HUDEP-2 (cell line): ENCODE measurements around the gene FAM177B.
"Not testable (repeated sequence)": the region's sequence is repeated elsewhere in the genome, so short reads cannot be mapped to it uniquely, and the experiment has no call there.

Source experiments
- DNase-seq, 76 experiments: peaks; one replicate each; lab custom pipeline; 2025; ENCODE audit not compliant: unreplicated experiment in 76 of 76; lab: John Stamatoyannopoulos, UW

Gene FAM177B

GRCh38 chr1:222739465-222739864 is 2.5 kb downstream of the FAM177B start:
- DNase-seq = no peak

GRCh38 chr1:222739929-222740328 is 2.9 kb downstream of the FAM177B start:
- no peak for DNase-seq

- not testable (repeated sequence) for DNase-seq
These were observed 4.8 kb downstream of the FAM177B start for GRCh38 chr1:222741630-222742457.

- no peak for DNase-seq
These were observed 12.9 kb downstream of the FAM177B start for GRCh38 chr1:222749927-222750326.

- no peak for DNase-seq
These were observed 13.6 kb downstream of the FAM177B start for GRCh38 chr1:222750651-222751050.

GRCh38 chr1:222751255-222751654 is 14.3 kb downstream of the FAM177B start:
- DNase-seq = no peak

GRCh38 chr1:222754366-222755139 is 17.6 kb downstream of the FAM177B start:
- DNase-seq = no peak

GRCh38 chr1:222757646-222758268 is 20.8 kb downstream of the FAM177B start:
- DNase-seq = no peak

- no peak for DNase-seq
These were observed 22.5 kb downstream of the FAM177B start for GRCh38 chr1:222759451-222760035.

DNA sequence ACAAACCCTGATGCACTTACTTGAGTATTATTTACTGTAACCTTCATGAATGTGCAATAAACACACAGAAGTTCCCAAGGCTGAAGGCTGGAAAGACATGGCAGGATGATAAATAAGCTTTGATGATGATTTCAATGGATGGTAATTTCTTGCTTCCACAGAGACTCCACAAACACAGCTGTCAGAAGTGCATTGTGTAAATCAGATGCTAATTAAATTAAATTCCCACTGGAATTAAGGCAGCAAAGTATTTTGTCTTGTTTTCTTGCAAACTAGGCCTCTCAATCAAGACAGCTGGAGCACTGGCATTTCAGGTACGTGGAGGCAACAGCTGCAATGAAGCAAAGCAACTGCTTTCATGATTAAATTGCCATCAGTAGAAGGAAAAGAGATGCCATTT is 24.1 kb downstream of the FAM177B start:
- DNase-seq = no peak

DNA sequence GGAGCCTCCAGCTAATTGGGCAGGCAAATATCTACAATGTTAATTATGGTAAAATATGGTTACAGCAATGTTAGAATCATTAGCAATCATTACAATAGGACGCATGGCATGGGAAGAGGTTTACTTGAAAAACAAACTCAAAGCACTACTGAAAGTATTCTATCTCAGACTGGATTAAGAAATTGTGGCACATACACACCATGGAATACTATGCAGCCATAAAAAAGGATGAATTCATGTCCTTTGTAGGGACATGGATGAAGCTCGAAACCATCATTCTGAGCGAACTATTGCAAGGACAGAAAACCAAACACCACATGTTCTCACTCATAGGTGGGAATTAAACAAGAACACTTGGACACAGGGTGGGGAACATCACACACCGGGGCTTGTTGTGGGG is 25.2 kb downstream of the FAM177B start:
- DNase-seq = not testable (repeated sequence)

DNA sequence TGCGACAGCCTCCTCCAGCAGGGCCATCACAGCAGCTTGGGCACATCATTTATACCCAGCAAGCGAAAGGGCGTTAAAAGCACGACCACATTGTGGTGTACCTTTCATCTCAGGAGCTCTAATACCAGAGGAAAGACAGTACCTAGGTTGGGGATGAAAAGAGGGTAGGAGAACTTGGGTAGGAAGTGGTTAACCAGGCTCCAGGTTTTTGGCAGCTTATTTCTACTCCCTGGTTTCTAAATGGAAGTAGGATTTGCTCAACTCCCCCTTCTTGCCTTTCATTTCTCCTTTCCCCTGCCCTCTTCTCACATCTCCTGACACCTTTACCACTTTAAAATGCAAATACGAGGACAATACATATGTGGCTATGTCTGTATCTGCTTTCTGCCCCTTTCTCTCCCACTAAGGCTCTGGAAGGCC is 30.2 kb downstream of the FAM177B start:
- DNase-seq = no peak

DNA sequence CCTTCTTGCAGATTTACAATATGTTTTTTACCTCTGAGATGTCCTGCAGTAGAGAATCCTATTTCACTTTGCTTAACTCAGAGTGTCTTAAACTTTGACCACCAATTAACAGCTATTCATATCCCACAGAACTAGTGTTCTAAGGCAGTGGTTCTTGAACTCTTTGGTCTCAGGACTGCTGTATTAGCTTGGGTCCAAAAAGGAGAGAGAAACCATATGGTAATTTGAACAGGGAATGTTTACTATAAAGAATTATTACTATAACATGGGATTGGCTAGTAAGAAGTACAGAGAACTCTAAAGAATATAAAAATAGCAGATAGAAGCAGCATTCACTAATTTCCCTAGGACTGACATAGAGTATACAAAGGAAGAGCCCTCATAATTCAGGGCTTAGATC is 31.6 kb downstream of the FAM177B start:
- DNase-seq = no peak

DNA sequence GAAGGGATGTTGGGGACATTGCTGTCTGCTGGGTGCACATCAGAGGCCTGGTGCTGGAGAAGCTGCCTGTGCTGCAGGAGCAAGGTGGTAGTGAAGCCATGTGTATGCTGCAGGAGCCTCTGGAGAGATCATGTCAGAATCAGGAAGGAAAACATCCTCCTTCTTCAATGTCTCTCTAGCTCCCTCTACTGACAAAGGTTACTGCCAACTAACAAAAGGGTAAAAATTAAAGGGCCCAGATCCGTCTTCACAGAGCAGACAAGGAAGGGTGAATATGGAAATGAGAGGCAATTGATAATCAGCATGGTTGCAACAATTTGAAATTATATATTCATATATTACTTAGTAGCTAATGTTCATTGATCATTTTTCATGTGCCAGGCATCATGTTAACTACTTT is 32.2 kb downstream of the FAM177B start:
- DNase-seq = peak in 6 of 76 experiments; percentile 3 to 28 (median 10)

DNA sequence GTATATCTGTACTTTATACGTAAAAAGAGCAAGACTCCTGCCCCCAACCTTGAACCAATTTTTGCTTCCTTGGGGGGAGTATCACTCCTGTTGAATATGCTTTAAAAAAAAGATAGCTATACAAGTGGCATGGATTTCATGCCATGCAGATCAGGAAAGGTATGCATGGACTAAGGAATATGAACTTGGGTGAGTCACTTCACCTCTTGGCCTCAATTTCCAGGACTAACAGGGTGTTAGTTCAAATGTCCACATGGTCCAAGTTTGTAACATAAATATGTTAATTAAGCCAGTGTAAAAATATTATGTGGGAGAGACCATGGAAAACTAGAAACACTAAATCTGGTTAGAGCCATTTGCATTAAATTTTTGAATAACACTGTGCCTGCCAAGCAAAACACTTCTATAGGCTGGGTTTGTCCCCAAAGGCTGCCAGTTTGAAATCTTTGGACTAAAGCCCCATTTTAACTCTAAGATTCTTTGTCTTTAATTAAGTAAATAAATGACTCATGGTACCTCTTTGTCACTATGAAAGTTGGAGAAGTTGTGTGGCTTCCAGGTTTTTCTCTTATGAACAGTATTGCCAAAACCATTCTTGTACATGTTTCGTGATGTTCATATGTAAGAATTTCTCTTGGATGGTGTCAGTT is 33.1 kb downstream of the FAM177B start:
- no peak for DNase-seq

DNA sequence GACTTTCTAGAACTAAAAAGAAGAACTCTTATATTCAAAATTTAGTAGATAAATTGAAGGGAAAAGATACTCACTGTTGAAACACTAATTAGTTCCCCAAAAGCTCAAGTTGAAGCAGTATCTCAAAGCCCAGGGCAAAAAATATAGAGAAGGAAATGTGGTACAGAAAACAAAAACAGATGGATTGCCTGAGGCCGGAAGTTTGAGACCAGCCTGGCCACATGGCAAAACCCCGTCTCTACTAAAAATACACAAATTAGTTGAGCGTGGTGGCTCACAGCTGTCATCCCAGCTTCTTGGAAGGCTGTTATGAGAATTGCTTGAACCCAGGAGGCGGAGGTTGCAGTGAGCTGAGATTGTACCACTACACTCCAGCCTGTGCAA is 36.0 kb downstream of the FAM177B start:
- DNase-seq = no peak

DNA sequence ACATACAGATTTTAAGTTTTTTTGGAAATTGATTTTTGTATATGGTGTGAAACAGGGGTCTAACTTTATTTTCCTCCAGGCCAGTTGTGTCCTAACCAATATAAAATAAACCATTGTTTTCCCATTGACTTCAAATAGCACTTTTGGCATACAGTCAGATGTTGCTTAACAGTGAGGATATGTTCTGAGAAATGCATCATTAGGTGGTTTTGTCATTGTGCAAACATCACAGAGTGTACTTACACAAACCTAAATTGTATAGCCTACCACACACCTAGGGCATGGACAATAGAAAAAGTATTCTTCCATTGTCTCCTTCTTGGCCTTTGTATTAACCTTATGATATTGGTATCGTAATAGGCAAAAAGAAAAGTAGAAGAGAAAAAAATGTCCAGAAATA is 40.5 kb downstream of the FAM177B start:
- DNase-seq = no peak

DNA sequence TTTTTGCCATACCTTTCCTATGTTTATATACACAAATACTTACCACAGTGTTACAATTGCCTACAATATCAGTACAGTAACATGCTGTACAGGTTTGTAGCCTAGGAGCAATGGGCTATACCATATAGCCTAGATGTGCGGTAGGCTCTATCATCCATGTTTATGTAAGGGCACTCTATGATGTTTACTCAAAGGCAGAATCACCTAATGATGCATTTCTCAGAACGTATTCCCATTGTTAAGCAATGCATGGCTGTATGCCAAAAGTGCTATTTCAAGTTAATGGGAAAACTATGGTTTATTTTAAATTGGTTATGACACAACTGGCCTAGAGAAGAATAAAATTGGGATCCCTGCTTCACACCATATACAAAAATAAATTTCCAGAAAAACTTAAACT is 41.0 kb downstream of the FAM177B start:
- DNase-seq = no peak

DNA sequence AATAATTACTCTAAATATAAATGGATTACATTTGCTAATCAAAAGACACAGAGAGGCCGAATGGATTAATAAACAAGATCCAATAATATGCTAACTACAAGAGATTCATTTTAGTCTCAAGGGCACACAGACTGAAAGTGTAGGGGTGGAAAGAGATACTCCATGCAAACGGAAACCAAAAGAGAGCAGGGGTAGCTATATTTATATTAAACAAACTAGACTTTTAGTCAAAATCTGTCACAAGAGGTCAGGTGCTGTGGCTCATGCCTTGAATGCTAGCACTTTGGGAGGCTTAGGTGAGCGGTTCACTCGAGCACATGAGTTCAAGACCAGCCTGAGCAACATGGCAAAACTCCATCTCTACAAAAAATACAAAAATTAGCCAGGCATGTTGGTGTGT is 44.2 kb downstream of the FAM177B start:
- DNase-seq = no peak

DNA sequence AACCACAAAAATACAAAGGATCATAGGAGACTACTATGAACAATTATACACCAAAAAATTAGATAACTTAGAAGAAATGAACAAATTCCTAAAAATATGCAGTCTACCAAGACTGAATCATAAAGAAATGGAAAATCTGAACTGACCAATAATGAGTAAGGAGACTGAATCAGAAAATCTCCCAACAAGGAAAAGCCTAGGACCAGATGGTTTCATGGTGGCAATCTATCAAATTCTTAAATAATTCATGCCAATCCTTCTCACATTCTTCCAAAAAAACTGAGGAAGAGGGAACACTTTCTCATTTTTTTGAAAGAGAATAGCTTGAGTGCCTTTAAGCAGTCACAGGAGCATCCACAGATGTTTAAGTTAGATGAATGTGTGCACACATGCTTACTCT is 46.0 kb downstream of the FAM177B start:
- no peak for DNase-seq

DNA sequence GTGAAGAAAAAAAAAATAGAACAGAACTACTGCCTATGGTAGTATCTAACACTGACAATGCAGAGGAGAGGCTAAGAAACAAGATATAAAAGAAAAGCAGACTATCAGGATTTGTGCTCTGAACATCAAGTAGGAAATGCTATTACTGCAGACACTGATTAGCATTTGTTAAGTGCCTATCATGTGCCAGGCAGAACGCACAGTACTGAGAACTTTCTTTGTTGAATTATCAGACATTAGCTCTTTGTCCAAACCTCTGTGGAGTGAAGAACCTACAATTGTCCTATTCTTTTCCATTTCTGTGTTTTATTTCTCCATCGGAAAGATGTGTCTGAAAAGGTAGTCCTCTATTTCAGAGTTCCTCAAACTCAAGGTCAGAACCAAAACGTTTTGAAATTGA is 47.4 kb downstream of the FAM177B start:
- DNase-seq = no peak
